Nephron (organoid): ENCODE results near the gene TEX51.

Experiments
- H3K27ac Mint-ChIP-seq, 3 experiments: 2 replicates each; pipeline ENCODE4 v1.8.0; 2020; ENCODE audit warnings: mixed read lengths in 3 of 3, mild to moderate bottlenecking in 2 of 3, moderate library complexity in 1 of 3
- H3K27me3 Mint-ChIP-seq: 2 replicates; pipeline ENCODE4 v1.8.0; 2021; ENCODE audit warnings: low read depth, mild to moderate bottlenecking, moderate library complexity, mixed read lengths
- H3K36me3 Mint-ChIP-seq: 2 replicates; pipeline ENCODE4 v1.8.0; 2020; ENCODE audit warnings: low read depth, mixed read lengths
- H3K4me1 Mint-ChIP-seq: 2 replicates; pipeline ENCODE4 v1.8.0; 2020; ENCODE audit warnings: mixed read lengths
- H3K4me3 Mint-ChIP-seq, 3 experiments: 2 replicates each; pipeline ENCODE4 v1.8.0; 2020; ENCODE audit warnings: mild to moderate bottlenecking in 3 of 3, mixed read lengths in 3 of 3, moderate library complexity in 2 of 3
- H3K9me3 Mint-ChIP-seq: 2 replicates; pipeline ENCODE4 v1.8.0; 2020; ENCODE audit warnings: mixed read lengths
- TF ChIP-seq, protein P1 (sequence below), 3 experiments: fragments of 200-600 bp; sonication (generic); IDR thresholded peaks; one replicate each; pipeline ENCODE4 v1.5.0; 2021; ENCODE audit warnings: antibody characterized with exemption in 3 of 3; ENCODE audit not compliant: unreplicated experiment in 3 of 3

Gene TEX51

GRCh38 chr2:126945118-126945517 lies 46.4 kb downstream of the TEX51 start:
- Mint-ChIP-seq H3K9me3 (peaks cover 27% of the 10 kb centered on the region), H3K4me3 (no peak overlapping the region), H3K4me1 (peaks cover 28% of the 10 kb centered on the region), H3K36me3 (peaks cover 5% of the 10 kb centered on the region), H3K27me3 (peaks cover 17% of the 10 kb centered on the region), H3K27ac (peak overlapping the region; percentile 78 to 97 (median 85))
- TF ChIP-seq, protein P1, sequence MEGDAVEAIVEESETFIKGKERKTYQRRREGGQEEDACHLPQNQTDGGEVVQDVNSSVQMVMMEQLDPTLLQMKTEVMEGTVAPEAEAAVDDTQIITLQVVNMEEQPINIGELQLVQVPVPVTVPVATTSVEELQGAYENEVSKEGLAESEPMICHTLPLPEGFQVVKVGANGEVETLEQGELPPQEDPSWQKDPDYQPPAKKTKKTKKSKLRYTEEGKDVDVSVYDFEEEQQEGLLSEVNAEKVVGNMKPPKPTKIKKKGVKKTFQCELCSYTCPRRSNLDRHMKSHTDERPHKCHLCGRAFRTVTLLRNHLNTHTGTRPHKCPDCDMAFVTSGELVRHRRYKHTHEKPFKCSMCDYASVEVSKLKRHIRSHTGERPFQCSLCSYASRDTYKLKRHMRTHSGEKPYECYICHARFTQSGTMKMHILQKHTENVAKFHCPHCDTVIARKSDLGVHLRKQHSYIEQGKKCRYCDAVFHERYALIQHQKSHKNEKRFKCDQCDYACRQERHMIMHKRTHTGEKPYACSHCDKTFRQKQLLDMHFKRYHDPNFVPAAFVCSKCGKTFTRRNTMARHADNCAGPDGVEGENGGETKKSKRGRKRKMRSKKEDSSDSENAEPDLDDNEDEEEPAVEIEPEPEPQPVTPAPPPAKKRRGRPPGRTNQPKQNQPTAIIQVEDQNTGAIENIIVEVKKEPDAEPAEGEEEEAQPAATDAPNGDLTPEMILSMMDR (IDR thresholded peaks at IDR 0.05; ENCODE audit: unreplicated experiment in 3 of 3): no peak

DNA sequence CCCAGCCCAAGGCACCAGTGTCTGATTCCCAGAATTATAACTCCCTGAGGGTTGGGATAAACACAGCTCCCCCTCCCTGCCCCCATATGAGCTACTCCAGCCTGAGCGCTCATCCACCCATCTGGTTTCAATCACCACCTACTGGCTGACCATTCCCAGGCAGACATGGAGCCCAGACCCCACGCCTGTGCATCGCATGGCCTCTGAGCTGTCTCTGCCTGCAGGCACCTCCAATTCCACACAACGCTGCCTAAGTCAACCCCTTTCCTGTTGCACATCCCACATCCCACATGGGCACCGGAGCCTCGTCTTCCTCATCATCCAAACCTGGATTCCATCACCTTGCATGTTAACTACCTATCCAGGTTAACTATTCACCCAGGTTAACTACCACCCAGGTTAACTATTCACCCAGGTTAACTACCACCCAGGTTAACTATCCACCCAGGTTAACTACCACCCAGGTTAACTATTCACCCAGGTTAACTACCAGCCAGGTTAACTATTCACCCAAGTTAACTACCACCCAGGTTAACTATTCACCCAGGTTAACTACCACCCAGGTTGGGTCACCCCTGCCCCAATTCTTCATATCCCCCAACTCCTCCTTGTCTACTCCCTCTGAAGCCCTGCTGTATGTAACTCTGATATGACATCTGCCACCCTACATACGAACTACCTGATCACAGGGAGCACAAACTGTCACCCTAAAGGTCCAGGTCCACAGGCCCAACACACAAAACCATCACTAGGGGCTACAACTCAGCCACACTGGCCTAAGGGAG lies 47.8 kb downstream of the TEX51 start:
- peaks cover 17% of the 10 kb centered on the region for H3K27me3 Mint-ChIP-seq
- TF ChIP-seq, protein P1 (IDR thresholded peaks at IDR 0.05; ENCODE audit: unreplicated experiment in 3 of 3): no peak
- H3K4me1 Mint-ChIP-seq: peaks cover 28% of the 10 kb centered on the region
- H3K4me3 Mint-ChIP-seq: peak overlapping the region in 1 of 3 experiments; percentile 39
- peaks cover 20% of the 10 kb centered on the region for H3K9me3 Mint-ChIP-seq
- peak overlapping the region; percentile 85 to 97 (median 91) for H3K27ac Mint-ChIP-seq
- peaks cover 5% of the 10 kb centered on the region for H3K36me3 Mint-ChIP-seq

DNA sequence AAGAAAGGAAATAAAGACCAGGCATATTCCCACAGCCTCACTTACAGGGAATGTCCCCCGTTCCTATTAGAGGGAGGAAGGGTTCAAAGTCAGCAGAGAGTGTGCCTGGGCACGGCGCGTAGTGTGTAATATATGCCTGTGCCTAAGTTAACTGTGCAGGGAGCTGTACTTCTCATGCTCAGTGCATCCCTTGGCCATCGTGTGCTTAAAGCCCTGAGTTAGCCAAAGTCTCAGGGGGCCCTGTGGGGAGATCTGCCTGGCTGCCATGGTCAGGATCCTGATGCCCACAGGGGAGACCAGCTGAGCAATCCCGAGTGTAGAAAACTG lies 48.4 kb downstream of the TEX51 start:
- Mint-ChIP-seq H3K4me3 (no peak overlapping the region), H3K27ac (peak overlapping the region; percentile 85 to 97 (median 91)), H3K9me3 (peaks cover 20% of the 10 kb centered on the region), H3K27me3 (peaks cover 17% of the 10 kb centered on the region), H3K36me3 (peaks cover 5% of the 10 kb centered on the region), H3K4me1 (peaks cover 28% of the 10 kb centered on the region)
- TF ChIP-seq, protein P1 (IDR thresholded peaks at IDR 0.05; ENCODE audit: unreplicated experiment in 3 of 3): no peak

DNA sequence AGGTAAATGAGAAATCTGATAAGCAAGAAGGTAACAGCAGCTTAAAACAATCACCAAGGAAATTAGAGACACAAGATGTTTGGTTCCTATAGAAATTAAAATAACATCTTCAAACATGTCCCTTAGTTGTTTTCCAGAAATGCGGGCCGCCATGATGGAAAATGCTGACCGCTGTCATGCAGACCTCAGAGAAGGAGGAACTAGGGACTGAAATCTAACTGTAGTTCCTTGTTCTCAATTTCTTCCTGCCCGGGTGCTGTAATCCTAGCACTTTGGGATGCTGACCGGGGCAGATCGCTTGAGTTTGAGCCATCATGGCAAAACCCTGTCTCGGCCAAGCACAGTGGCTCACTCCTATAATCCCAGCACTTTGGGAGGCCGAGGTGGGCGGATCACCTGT lies 51.1 kb downstream of the TEX51 start:
- no peaks in the 10 kb centered on the region for H3K36me3 Mint-ChIP-seq
- peaks cover 23% of the 10 kb centered on the region for H3K4me1 Mint-ChIP-seq
- no peak overlapping the region for H3K4me3 Mint-ChIP-seq
- TF ChIP-seq, protein P1 (IDR thresholded peaks at IDR 0.05; ENCODE audit: unreplicated experiment in 3 of 3): no peak
- peaks cover 5% of the 10 kb centered on the region for H3K27me3 Mint-ChIP-seq
- H3K27ac Mint-ChIP-seq: peak overlapping the region in 1 of 3 experiments; percentile 97
- peaks cover 13% of the 10 kb centered on the region for H3K9me3 Mint-ChIP-seq

DNA sequence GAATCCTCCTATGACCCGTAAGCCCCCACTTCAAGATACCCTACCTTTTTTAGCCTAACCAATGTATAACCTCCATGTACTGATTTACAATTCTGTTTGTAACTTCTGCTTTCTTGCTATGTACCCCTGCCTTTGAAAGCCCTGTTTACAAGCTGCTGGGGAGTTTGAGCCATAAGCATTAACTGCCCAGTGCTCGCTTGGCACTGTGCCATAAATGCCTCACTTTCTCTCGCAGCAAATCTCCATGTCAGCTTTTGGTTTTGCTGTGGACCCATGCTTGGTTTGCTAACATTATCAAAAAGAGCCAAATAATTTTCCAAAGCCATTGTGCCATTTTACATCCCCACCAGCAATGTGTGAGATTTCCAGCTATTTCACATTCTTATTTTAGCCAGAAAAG lies 51.8 kb downstream of the TEX51 start:
- TF ChIP-seq, protein P1 (IDR thresholded peaks at IDR 0.05; ENCODE audit: unreplicated experiment in 3 of 3): no peak
- H3K27ac Mint-ChIP-seq: peak overlapping the region in 1 of 3 experiments; percentile 52
- H3K4me3 Mint-ChIP-seq: no peak overlapping the region
- peaks cover 16% of the 10 kb centered on the region for H3K4me1 Mint-ChIP-seq
- H3K9me3 Mint-ChIP-seq: peaks cover 13% of the 10 kb centered on the region
- H3K36me3 Mint-ChIP-seq: no peaks in the 10 kb centered on the region
- peaks cover 5% of the 10 kb centered on the region for H3K27me3 Mint-ChIP-seq
